Panc1 (cell line): ENCODE measurements around the gene NWD2.

Source experiments
- CTCF ChIP-seq: fragments of 450-650 bp; IDR thresholded peaks from 2 replicates; pipeline ENCODE4 v1.5.1; 2017; ENCODE audit warnings: mild to moderate bottlenecking
- TCF7L2 ChIP-seq: IDR thresholded peaks from 2 replicates; pipeline ENCODE4 v1.6.1; 2011; ENCODE audit warnings: mild to moderate bottlenecking, low read depth, low read length, inconsistent platforms

- no peak for TF ChIP-seq CTCF
- TF ChIP-seq TCF7L2: no peak
Measured at GRCh38 chr4:37438564-37439279, 194.2 kb downstream of the NWD2 start.
